Mucosa of stomach (tissue), 1 donor: ENCODE measurements around the gene LYPD1.

Experiments
- H3K27me3 ChIP-seq: one replicate; pipeline ENCODE4 v1.7.0; 2013; ENCODE audit warnings: mild to moderate bottlenecking, low read length; ENCODE audit not compliant: control insufficient read depth, insufficient read depth
- H3K36me3 ChIP-seq: one replicate; pipeline ENCODE4 v1.7.0; 2013; ENCODE audit warnings: low read length; ENCODE audit not compliant: control insufficient read depth, insufficient read depth
- H3K4me1 ChIP-seq: one replicate; pipeline ENCODE4 v1.7.0; 2013; ENCODE audit warnings: mild to moderate bottlenecking, low read length; ENCODE audit not compliant: control insufficient read depth, insufficient read depth
- H3K4me3 ChIP-seq: one replicate; pipeline ENCODE4 v1.7.0; 2013; ENCODE audit warnings: low read length
- H3K9ac ChIP-seq: one replicate; pipeline ENCODE4 v1.7.0; 2013; ENCODE audit warnings: mild to moderate bottlenecking, low read length, moderate library complexity
- H3K9me3 ChIP-seq: one replicate; pipeline ENCODE4 v1.7.0; 2013; ENCODE audit warnings: mild to moderate bottlenecking, low read length, moderate library complexity; ENCODE audit not compliant: control insufficient read depth
- donor health status: Pancreatic carcinoma.

The LYPD1 gene

GRCh38 chr2:132664096-132664495 lies 5.9 kb downstream of the LYPD1 start:
- Histone ChIP-seq H3K9me3 (no peaks in the 10 kb centered on the region), H3K9ac (no peak overlapping the region), H3K4me3 (no peak overlapping the region), H3K36me3 (no peaks in the 10 kb centered on the region), H3K27me3 (peaks cover 23% of the 10 kb centered on the region), H3K4me1 (peaks cover 2% of the 10 kb centered on the region)

- H3K9me3 ChIP-seq: no peaks in the 10 kb centered on the region
- no peak overlapping the region for H3K4me3 ChIP-seq
- H3K36me3 ChIP-seq: no peaks in the 10 kb centered on the region
- no peaks in the 10 kb centered on the region for H3K4me1 ChIP-seq
- peaks cover 9% of the 10 kb centered on the region for H3K27me3 ChIP-seq
- no peak overlapping the region for H3K9ac ChIP-seq
Observed at GRCh38 chr2:132662732-132663131, 7.3 kb downstream of the LYPD1 start.

GRCh38 chr2:132659331-132659730 lies 10.7 kb downstream of the LYPD1 start:
- no peaks in the 10 kb centered on the region for H3K9me3 ChIP-seq
- H3K27me3 ChIP-seq: no peaks in the 10 kb centered on the region
- no peak overlapping the region for H3K9ac ChIP-seq
- no peaks in the 10 kb centered on the region for H3K4me1 ChIP-seq
- H3K4me3 ChIP-seq: no peak overlapping the region
- no peaks in the 10 kb centered on the region for H3K36me3 ChIP-seq

GRCh38 chr2:132656266-132656975 lies 13.6 kb downstream of the LYPD1 start:
- H3K9ac ChIP-seq: no peak overlapping the region
- no peaks in the 10 kb centered on the region for H3K27me3 ChIP-seq
- no peaks in the 10 kb centered on the region for H3K9me3 ChIP-seq
- H3K4me3 ChIP-seq: no peak overlapping the region
- no peaks in the 10 kb centered on the region for H3K4me1 ChIP-seq
- H3K36me3 ChIP-seq: no peaks in the 10 kb centered on the region

GRCh38 chr2:132654968-132655367 lies 15.0 kb downstream of the LYPD1 start:
- no peak overlapping the region for H3K4me3 ChIP-seq
- H3K9ac ChIP-seq: no peak overlapping the region
- no peaks in the 10 kb centered on the region for H3K27me3 ChIP-seq
- H3K9me3 ChIP-seq: no peaks in the 10 kb centered on the region
- no peaks in the 10 kb centered on the region for H3K36me3 ChIP-seq
- H3K4me1 ChIP-seq: no peaks in the 10 kb centered on the region

- no peak overlapping the region for H3K4me3 ChIP-seq
Observed at GRCh38 chr2:132654335-132654734, 15.7 kb downstream of the LYPD1 start.

GRCh38 chr2:132652474-132652873 lies 17.5 kb downstream of the LYPD1 start:
- no peaks in the 10 kb centered on the region for H3K27me3 ChIP-seq
- H3K9me3 ChIP-seq: no peaks in the 10 kb centered on the region
- H3K4me1 ChIP-seq: no peaks in the 10 kb centered on the region
- H3K4me3 ChIP-seq: no peak overlapping the region
- H3K36me3 ChIP-seq: no peaks in the 10 kb centered on the region
- H3K9ac ChIP-seq: no peak overlapping the region

More at GRCh38 chr2:132654335-132654734, 15.7 kb downstream of the LYPD1 start:
- Histone ChIP-seq H3K36me3 (no peaks in the 10 kb centered on the region), H3K4me1 (no peaks in the 10 kb centered on the region), H3K9ac (no peak overlapping the region), H3K9me3 (no peaks in the 10 kb centered on the region), H3K27me3 (no peaks in the 10 kb centered on the region)

- Histone ChIP-seq H3K4me1 (no peaks in the 10 kb centered on the region), H3K4me3 (no peak overlapping the region), H3K9ac (no peak overlapping the region), H3K27me3 (no peaks in the 10 kb centered on the region), H3K9me3 (no peaks in the 10 kb centered on the region), H3K36me3 (no peaks in the 10 kb centered on the region)
Observed at GRCh38 chr2:132651115-132652045, 18.6 kb downstream of the LYPD1 start.

GRCh38 chr2:132646540-132647108 lies 23.4 kb downstream of the LYPD1 start:
- Histone ChIP-seq H3K4me3 (no peak overlapping the region), H3K9ac (no peak overlapping the region), H3K27me3 (no peaks in the 10 kb centered on the region), H3K4me1 (no peaks in the 10 kb centered on the region), H3K9me3 (no peaks in the 10 kb centered on the region), H3K36me3 (no peaks in the 10 kb centered on the region)

- Histone ChIP-seq H3K27me3 (no peaks in the 10 kb centered on the region), H3K4me3 (no peak overlapping the region), H3K9ac (no peak overlapping the region)
Observed at GRCh38 chr2:132645722-132646539, 24.1 kb downstream of the LYPD1 start.

GRCh38 chr2:132645176-132645575 lies 24.8 kb downstream of the LYPD1 start:
- no peaks in the 10 kb centered on the region for H3K4me1 ChIP-seq
- H3K36me3 ChIP-seq: no peaks in the 10 kb centered on the region
- H3K9me3 ChIP-seq: no peaks in the 10 kb centered on the region
- no peaks in the 10 kb centered on the region for H3K27me3 ChIP-seq
- H3K4me3 ChIP-seq: no peak overlapping the region
- no peak overlapping the region for H3K9ac ChIP-seq

More at GRCh38 chr2:132645722-132646539, 24.1 kb downstream of the LYPD1 start:
- Histone ChIP-seq H3K9me3 (no peaks in the 10 kb centered on the region), H3K4me1 (no peaks in the 10 kb centered on the region), H3K36me3 (no peaks in the 10 kb centered on the region)
